Vagina (tissue), 2 donors: ENCODE results near the gene MRFAP1L1. TPM values are rescaled to one million over a fixed set of nuclear protein-coding genes. Genes with fewer than 3 reads are reported as not detected.

Experiments
- DNase-seq, 2 donors: peaks; one replicate each; pipeline ENCODE4 v3.0.0-alpha.2; 2017; ENCODE audit errors: extremely low spot score in 2 of 2
- H3K27ac ChIP-seq: fragments of 200-600 bp; sonication (generic); one replicate; pipeline ENCODE4 v1.5.1; 2019
- H3K27me3 ChIP-seq: fragments of 200-600 bp; sonication (generic); one replicate; pipeline ENCODE4 v1.5.1; 2019
- H3K36me3 ChIP-seq, 2 donors: fragments of 200-600 bp; sonication (generic); one replicate each; pipeline ENCODE4 v1.5.1; 2017 to 2019
- H3K4me1 ChIP-seq: fragments of 200-600 bp; sonication (generic); one replicate; pipeline ENCODE4 v1.5.1; 2019
- H3K4me3 ChIP-seq, 2 donors: fragments of 200-600 bp; sonication (generic); 1 replicate in 1 of 2; 2 replicates in 1 of 2; pipeline ENCODE4 v1.5.1; 2016 to 2019
- H3K9me3 ChIP-seq: fragments of 200-600 bp; sonication (generic); one replicate; pipeline ENCODE4 v1.5.1; 2019
- POLR2A ChIP-seq, 2 donors: fragments of 450-650 bp; IDR thresholded peaks; one replicate each; pipeline ENCODE4 v1.6.1; 2017; ENCODE audit warnings: antibody characterized with exemption in 2 of 2, mild to moderate bottlenecking in 2 of 2, moderate library complexity in 2 of 2
- POLR2AphosphoS5 ChIP-seq, 2 donors: sonication (generic); formaldehyde crosslinking; IDR thresholded peaks; one replicate each; pipeline ENCODE4 v1.9.0; 2017; ENCODE audit warnings: antibody characterized with exemption in 2 of 2, mild to moderate bottlenecking in 2 of 2, low read depth in 1 of 2; ENCODE audit not compliant: insufficient read depth in 1 of 2
- intact Hi-C: fragments of 100-400 bp; cut with DNase I; formaldehyde crosslinking; loops from one replicate; pipeline ENCODE4 v1.15.1; 2023
- total RNA-seq: library from RNA; depleted of rRNA; stranded (reverse); fragments of >200 nt; gene quantifications from one replicate; pipeline ENCODE4 v1.2.3, GENCODE V29; 2016
- TF ChIP-seq, protein P1 (sequence below), 3 experiments: fragments of 450-650 bp in 2 of 3; fragments of 200-600 bp in 1 of 3; sonication (generic) in 1 of 3; IDR thresholded peaks; one replicate each; pipeline ENCODE4 v1.5.1; 2017 to 2019; ENCODE audit warnings: antibody characterized with exemption in 3 of 3, mild to moderate bottlenecking in 2 of 3, moderate library complexity in 2 of 3

Gene MRFAP1L1
- total RNA-seq, 1 donor from 2014 or later = 73.9 TPM

DNA sequence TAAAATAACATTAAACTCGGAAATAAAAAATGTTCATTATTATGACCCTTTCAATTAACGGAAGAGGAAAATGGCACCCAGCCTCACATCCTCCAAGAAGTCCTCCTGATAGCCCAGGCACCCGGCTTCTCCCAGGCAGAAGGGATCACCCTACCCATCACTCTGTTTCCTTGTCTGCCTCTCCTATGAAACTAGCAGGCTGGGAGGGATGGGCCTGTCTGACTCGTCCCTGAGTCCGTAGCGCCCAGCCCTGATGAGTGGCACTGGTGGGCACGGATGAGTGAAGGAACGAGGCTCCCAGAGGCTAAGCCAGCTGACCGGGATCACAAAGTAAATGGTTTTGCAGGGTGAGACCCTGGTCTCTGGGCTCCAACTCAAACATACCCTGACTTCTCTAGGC lies 44.2 kb upstream of the MRFAP1L1 start:
- no peak for TF ChIP-seq POLR2A (IDR thresholded peaks at IDR 0.05)
- no peak for TF ChIP-seq POLR2AphosphoS5 (IDR thresholded peaks at IDR 0.05; ENCODE audit: insufficient read depth in 1 of 2, low read depth in 1 of 2)
- TF ChIP-seq, protein P1, sequence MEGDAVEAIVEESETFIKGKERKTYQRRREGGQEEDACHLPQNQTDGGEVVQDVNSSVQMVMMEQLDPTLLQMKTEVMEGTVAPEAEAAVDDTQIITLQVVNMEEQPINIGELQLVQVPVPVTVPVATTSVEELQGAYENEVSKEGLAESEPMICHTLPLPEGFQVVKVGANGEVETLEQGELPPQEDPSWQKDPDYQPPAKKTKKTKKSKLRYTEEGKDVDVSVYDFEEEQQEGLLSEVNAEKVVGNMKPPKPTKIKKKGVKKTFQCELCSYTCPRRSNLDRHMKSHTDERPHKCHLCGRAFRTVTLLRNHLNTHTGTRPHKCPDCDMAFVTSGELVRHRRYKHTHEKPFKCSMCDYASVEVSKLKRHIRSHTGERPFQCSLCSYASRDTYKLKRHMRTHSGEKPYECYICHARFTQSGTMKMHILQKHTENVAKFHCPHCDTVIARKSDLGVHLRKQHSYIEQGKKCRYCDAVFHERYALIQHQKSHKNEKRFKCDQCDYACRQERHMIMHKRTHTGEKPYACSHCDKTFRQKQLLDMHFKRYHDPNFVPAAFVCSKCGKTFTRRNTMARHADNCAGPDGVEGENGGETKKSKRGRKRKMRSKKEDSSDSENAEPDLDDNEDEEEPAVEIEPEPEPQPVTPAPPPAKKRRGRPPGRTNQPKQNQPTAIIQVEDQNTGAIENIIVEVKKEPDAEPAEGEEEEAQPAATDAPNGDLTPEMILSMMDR (IDR thresholded peaks at IDR 0.05) = no peak
- Histone ChIP-seq H3K36me3 (no peaks in the 10 kb centered on the region), H3K4me3 (no peak overlapping the region), H3K27ac (no peak overlapping the region), H3K9me3 (no peaks in the 10 kb centered on the region), H3K4me1 (peaks cover 20% of the 10 kb centered on the region), H3K27me3 (no peaks in the 10 kb centered on the region)
- no peak for DNase-seq
- intact Hi-C loops = no loop called here

DNA sequence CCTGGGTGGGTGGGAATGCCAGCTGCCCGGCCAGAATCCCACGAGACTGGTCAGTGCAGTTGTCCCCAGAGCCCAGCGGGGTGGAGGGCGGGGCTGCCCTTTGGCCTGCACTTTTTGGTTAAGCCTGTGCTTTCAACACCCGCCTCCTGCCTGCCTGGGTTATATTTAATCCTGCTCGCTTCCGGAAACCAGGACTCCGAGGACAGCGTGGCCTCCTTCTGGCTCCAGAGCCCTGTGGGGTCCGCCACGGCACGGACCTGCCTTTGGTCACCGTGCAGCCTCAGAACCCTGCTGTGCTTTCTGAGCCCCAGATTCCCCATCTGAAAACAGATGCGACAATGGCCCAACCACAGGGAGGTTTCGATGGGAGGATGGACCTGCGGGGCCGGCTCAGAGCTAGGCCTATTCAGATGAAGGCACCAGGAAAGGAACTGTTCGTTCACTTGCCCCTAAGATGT lies 43.5 kb upstream of the MRFAP1L1 start:
- Histone ChIP-seq H3K27ac (no peak overlapping the region), H3K36me3 (no peaks in the 10 kb centered on the region), H3K4me1 (peaks cover 28% of the 10 kb centered on the region), H3K9me3 (no peaks in the 10 kb centered on the region), H3K4me3 (no peak overlapping the region), H3K27me3 (no peaks in the 10 kb centered on the region)
- TF ChIP-seq POLR2A (IDR thresholded peaks at IDR 0.05) (no peak), POLR2AphosphoS5 (IDR thresholded peaks at IDR 0.05; ENCODE audit: insufficient read depth in 1 of 2, low read depth in 1 of 2) (no peak)
- TF ChIP-seq, protein P1 (IDR thresholded peaks at IDR 0.05) = no peak
- intact Hi-C loops = no loop called here
- no peak for DNase-seq

DNA sequence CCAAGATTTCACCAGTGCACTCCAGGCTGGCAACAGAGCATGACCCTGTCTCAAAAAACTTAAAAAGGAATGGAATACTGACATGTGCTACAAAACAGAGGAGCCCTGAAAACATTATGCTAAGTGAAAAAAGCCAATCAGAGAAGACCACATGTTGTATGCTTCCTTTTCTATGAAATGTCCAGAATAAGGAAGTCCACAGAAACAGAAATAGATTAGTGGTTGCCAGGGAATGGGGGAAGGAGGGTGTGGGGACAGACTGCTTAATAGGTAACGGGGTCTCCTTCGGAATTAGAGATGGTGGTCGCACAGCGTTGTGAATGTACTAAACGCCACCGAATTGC lies 42.8 kb upstream of the MRFAP1L1 start:
- Histone ChIP-seq H3K4me1 (peaks cover 35% of the 10 kb centered on the region), H3K9me3 (no peaks in the 10 kb centered on the region), H3K27me3 (no peaks in the 10 kb centered on the region), H3K4me3 (no peak overlapping the region), H3K36me3 (no peaks in the 10 kb centered on the region), H3K27ac (no peak overlapping the region)
- DNase-seq = no peak
- TF ChIP-seq POLR2AphosphoS5 (IDR thresholded peaks at IDR 0.05; ENCODE audit: insufficient read depth in 1 of 2, low read depth in 1 of 2) (no peak), POLR2A (IDR thresholded peaks at IDR 0.05) (no peak)
- TF ChIP-seq, protein P1 (IDR thresholded peaks at IDR 0.05) = no peak
- intact Hi-C loops = no loop called here

DNA sequence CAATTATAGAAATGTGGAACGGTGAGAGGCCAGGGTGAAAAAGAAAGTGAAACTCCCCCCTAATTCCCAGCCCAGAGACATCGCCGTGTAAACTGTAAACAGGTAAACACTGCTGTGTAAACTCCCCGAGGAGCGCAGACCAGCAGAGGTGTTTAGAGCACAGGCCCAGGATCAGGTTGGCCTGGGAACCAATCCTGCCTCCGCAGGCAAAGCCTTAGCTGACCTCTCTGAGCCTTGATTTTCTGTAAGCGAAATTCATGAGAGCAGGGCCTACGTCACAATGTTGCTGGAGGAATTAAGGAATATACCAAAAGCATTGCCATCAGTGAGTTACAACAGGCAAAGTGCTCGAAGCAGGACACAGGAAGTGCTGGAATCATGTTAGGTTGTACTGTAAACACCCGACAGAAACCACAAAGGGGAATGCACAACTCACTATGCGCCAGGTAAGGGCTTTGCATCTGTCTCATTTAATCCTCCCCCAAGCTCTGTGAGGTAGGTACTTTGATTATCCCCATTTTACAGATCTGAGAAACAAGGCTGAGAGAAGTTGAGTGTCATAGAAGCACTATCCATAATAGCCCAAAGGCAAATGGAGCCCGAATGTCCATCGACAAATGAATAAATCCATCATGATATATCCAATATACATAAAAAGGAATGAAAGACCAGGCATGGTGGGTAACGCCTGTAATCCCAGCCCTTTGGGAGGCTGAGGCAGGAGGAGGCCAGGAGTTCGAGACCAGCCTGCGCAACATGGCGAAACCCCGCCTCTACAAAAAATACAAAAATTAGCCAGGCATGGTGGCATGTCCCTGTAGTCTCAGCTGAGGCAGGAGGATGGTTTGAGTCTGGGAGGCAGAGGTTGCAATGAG lies 42.2 kb upstream of the MRFAP1L1 start:
- Histone ChIP-seq H3K4me3 (no peak overlapping the region), H3K27ac (no peak overlapping the region), H3K36me3 (no peaks in the 10 kb centered on the region), H3K4me1 (peaks cover 41% of the 10 kb centered on the region), H3K27me3 (no peaks in the 10 kb centered on the region), H3K9me3 (no peaks in the 10 kb centered on the region)
- TF ChIP-seq, protein P1 (IDR thresholded peaks at IDR 0.05) = no peak
- TF ChIP-seq POLR2A (IDR thresholded peaks at IDR 0.05) (no peak), POLR2AphosphoS5 (IDR thresholded peaks at IDR 0.05; ENCODE audit: insufficient read depth in 1 of 2, low read depth in 1 of 2) (no peak)
- DNase-seq = no peak
- intact Hi-C loops = no loop called here
